Activated B cell treated with CpG ODN at 0.5 μM for 24 hours (primary cell): ENCODE data around the gene NDN. TPM values are rescaled to one million over a fixed set of nuclear protein-coding genes. Genes with fewer than 3 reads are reported as not detected.

Source experiments
- ATAC-seq: fragments of 200-7000 bp; cut with Tn5 transposase; one replicate; pipeline ENCODE4 v1.10.0; 2021; ENCODE audit warnings: low read depth, mild to moderate bottlenecking, moderate library complexity
- CTCF ChIA-PET: fragments of 350-600 bp; sonication (Branson Sonifier 250); formaldehyde crosslinking; loops from one replicate; lab custom pipeline; 2021; ENCODE audit warnings: antibody characterized with exemption; lab: Charles Lee
- POLR2A ChIA-PET: fragments of 350-600 bp; sonication (Branson Sonifier 250); formaldehyde crosslinking; loops from one replicate; lab custom pipeline; 2021; ENCODE audit warnings: antibody characterized with exemption; lab: Charles Lee
- DNase-seq: peaks from one replicate; pipeline ENCODE4 v3.0.0; 2022
- H3K27ac Mint-ChIP-seq: one replicate; pipeline ENCODE4 v1.8.0; 2020; ENCODE audit warnings: mixed read lengths
- H3K27me3 Mint-ChIP-seq: one replicate; pipeline ENCODE4 v1.8.0; 2021; ENCODE audit warnings: mixed read lengths
- H3K36me3 Mint-ChIP-seq: one replicate; pipeline ENCODE4 v1.8.0; 2021; ENCODE audit warnings: low read depth, mixed read lengths
- H3K4me1 Mint-ChIP-seq: one replicate; pipeline ENCODE4 v1.8.0; 2021; ENCODE audit warnings: mixed read lengths
- H3K4me3 Mint-ChIP-seq: one replicate; pipeline ENCODE4 v1.8.0; 2020; ENCODE audit warnings: mild to moderate bottlenecking, mixed read lengths
- H3K9me3 Mint-ChIP-seq: one replicate; pipeline ENCODE4 v1.8.0; 2020; ENCODE audit warnings: mixed read lengths
- intact Hi-C: fragments of 100-400 bp; cut with micrococcal nuclease; formaldehyde crosslinking; loops from one replicate; pipeline ENCODE4 v1.15.1; 2024
- total RNA-seq: library from RNA; stranded (reverse); gene quantifications from 2 replicates; pipeline ENCODE4 v1.2.3, GENCODE V29; 2022
- TF ChIP-seq, protein P1 (sequence below): fragments of 200-600 bp; IDR thresholded peaks from one replicate; pipeline ENCODE4 v1.8.0; 2022; ENCODE audit warnings: antibody characterized with exemption, mild to moderate bottlenecking

Gene NDN
- total RNA-seq, 1 donor from 2014 or later, result not detected

GRCh38 chr15:23647001-23647295 lies 40.2 kb downstream of the NDN start:
- Mint-ChIP-seq H3K4me1 (no peaks in the 10 kb centered on the region), H3K9me3 (no peaks in the 10 kb centered on the region), H3K36me3 (no peaks in the 10 kb centered on the region), H3K27ac (no peak overlapping the region), H3K27me3 (peaks cover 7% of the 10 kb centered on the region), H3K4me3 (no peak overlapping the region)
- no peak for DNase-seq
- intact Hi-C loops, result no loop called here
- no peak for ATAC-seq
- TF ChIP-seq, protein P1, sequence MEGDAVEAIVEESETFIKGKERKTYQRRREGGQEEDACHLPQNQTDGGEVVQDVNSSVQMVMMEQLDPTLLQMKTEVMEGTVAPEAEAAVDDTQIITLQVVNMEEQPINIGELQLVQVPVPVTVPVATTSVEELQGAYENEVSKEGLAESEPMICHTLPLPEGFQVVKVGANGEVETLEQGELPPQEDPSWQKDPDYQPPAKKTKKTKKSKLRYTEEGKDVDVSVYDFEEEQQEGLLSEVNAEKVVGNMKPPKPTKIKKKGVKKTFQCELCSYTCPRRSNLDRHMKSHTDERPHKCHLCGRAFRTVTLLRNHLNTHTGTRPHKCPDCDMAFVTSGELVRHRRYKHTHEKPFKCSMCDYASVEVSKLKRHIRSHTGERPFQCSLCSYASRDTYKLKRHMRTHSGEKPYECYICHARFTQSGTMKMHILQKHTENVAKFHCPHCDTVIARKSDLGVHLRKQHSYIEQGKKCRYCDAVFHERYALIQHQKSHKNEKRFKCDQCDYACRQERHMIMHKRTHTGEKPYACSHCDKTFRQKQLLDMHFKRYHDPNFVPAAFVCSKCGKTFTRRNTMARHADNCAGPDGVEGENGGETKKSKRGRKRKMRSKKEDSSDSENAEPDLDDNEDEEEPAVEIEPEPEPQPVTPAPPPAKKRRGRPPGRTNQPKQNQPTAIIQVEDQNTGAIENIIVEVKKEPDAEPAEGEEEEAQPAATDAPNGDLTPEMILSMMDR, result no peak
- POLR2A ChIA-PET, result no interaction called here
- CTCF ChIA-PET, result no interaction called here

GRCh38 chr15:23646165-23647000 lies 40.7 kb downstream of the NDN start:
- Mint-ChIP-seq H3K36me3 (no peaks in the 10 kb centered on the region), H3K27ac (no peak overlapping the region), H3K4me1 (no peaks in the 10 kb centered on the region), H3K27me3 (peaks cover 7% of the 10 kb centered on the region), H3K9me3 (no peaks in the 10 kb centered on the region), H3K4me3 (no peak overlapping the region)
- no peak for DNase-seq
- intact Hi-C loops, result no loop called here
- CTCF ChIA-PET, result no interaction called here
- POLR2A ChIA-PET, result no interaction called here
- no peak for ATAC-seq
- TF ChIP-seq, protein P1, result no peak

DNA sequence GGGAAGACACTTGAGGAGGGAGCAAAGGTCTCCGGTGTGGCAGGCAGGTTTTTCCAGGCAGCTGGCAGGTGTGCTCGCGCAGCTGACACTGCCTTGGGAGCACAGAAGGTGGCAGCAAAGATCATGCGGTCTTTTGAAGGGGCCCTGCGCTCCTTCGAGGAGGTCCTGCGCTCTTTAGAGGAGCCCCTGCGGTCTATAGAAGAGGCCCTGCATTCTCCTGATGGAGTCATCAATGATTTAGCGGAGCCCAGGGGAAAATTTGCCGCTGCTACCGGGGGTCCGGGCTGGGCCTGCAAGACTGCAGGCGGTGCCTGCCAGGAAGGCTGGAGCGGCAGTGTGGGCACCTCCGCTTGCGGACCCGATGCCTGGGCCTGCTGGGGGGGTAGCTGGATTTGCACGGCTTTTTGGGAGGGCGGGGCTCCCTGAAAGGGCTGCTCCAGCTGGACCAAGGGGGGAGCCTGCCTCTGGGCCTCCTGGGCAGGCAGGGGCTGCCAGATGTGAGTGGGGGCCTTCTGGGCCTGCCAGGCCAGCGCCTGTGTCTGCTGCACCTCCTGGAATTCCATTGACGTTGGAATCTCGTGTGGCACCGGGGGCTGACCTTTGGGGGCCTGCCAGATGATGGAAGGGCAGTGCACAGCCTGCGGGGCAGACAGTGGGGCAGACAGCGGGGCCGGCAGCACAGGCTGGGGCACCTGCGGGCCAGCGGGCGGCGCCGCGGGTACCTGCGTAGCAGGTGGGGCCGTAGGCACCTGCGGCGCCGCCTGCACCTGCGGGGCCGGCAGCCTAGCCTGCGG lies 41.5 kb downstream of the NDN start:
- CTCF ChIA-PET, result no interaction called here
- H3K36me3 Mint-ChIP-seq, result no peaks in the 10 kb centered on the region
- intact Hi-C loops, result no loop called here

GRCh38 chr15:23644829-23645228 lies 42.3 kb downstream of the NDN start:
- DNase-seq (no peak), ATAC-seq (no peak)
- TF ChIP-seq, protein P1, result no peak
- H3K27ac Mint-ChIP-seq, result no peak overlapping the region
- intact Hi-C loops, result no loop called here
- H3K4me3 Mint-ChIP-seq, result no peak overlapping the region
- CTCF ChIA-PET, result interaction anchor here (1.4 kb wide), 1 partner anchor 1859 kb away, joined by 3 read pairs; no protein-coding TSS in a partner anchor
- POLR2A ChIA-PET, result no interaction called here
- H3K27me3 Mint-ChIP-seq, result peaks cover 7% of the 10 kb centered on the region
- H3K36me3 Mint-ChIP-seq, result no peaks in the 10 kb centered on the region
- H3K4me1 Mint-ChIP-seq, result no peaks in the 10 kb centered on the region
- H3K9me3 Mint-ChIP-seq, result no peaks in the 10 kb centered on the region

More for the DNA sequence above, 41.5 kb downstream of the NDN start:
- POLR2A ChIA-PET, result no interaction called here
- H3K27ac Mint-ChIP-seq, result no peak overlapping the region
- no peaks in the 10 kb centered on the region for H3K9me3 Mint-ChIP-seq
- peaks cover 7% of the 10 kb centered on the region for H3K27me3 Mint-ChIP-seq
- H3K4me3 Mint-ChIP-seq, result no peak overlapping the region
- DNase-seq (no peak), ATAC-seq (no peak)
- TF ChIP-seq, protein P1, result no peak
- no peaks in the 10 kb centered on the region for H3K4me1 Mint-ChIP-seq
